A673 (cell line): ENCODE measurements around the gene SIRPG.

ENCODE experiments used
- EZH2 ChIP-seq: fragments of 200-600 bp; sonication (generic); IDR thresholded peaks from 2 replicates; pipeline ENCODE4 v1.6.1; 2017; ENCODE audit warnings: borderline replicate concordance, low read depth, mild to moderate bottlenecking, mixed read lengths, antibody characterized with exemption, low read length; ENCODE audit not compliant: poor library complexity, severe bottlenecking
- TF ChIP-seq, protein P1 (sequence below): fragments of 300-800, 200-600 bp; sonication (generic); conservative IDR thresholded peaks from 2 replicates; pipeline ENCODE4 v1.5.1; 2017; ENCODE audit warnings: low read depth, mild to moderate bottlenecking, antibody characterized with exemption, low read length, moderate library complexity, mixed read lengths

DNA sequence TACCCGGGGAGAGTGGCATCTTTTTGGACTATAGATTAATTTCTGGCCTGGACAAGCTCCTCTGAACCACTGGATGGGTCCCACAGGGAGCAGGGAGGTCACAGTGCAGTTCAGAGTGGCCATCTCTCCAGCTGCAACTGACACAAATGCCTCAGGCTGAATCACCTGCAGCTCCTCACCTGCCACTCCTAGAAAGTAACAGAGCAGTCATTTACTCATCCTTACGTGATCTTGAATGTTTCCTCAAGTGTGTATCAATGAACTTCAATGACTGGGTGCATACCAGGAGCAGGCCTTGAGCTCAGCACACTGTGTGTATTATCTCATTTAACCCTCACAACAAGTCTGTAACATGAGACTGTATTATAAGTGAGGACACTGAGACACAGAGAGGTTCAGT lies 40.0 kb upstream of the SIRPG start:
- TF ChIP-seq EZH2: no peak
- TF ChIP-seq, protein P1, sequence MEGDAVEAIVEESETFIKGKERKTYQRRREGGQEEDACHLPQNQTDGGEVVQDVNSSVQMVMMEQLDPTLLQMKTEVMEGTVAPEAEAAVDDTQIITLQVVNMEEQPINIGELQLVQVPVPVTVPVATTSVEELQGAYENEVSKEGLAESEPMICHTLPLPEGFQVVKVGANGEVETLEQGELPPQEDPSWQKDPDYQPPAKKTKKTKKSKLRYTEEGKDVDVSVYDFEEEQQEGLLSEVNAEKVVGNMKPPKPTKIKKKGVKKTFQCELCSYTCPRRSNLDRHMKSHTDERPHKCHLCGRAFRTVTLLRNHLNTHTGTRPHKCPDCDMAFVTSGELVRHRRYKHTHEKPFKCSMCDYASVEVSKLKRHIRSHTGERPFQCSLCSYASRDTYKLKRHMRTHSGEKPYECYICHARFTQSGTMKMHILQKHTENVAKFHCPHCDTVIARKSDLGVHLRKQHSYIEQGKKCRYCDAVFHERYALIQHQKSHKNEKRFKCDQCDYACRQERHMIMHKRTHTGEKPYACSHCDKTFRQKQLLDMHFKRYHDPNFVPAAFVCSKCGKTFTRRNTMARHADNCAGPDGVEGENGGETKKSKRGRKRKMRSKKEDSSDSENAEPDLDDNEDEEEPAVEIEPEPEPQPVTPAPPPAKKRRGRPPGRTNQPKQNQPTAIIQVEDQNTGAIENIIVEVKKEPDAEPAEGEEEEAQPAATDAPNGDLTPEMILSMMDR: no peak
